NCI-H1694 treated with DMSO at 0.1 percent for 48 hours (cell line): Measurements from ENCODE around the gene HDDC3.

ENCODE experiments used
- DNase-seq: peaks from one replicate; lab custom pipeline; 2025; lab: John Stamatoyannopoulos, UW

The HDDC3 gene

GRCh38 chr15:90891346-90891949, 40.9 kb downstream of the HDDC3 start:
- no peak for DNase-seq

GRCh38 chr15:90890839-90891238, 41.5 kb downstream of the HDDC3 start:
- DNase-seq = no peak

- DNase-seq = no peak
Measured at GRCh38 chr15:90889736-90890456, 42.5 kb downstream of the HDDC3 start.

GRCh38 chr15:90889313-90889730, 43.0 kb downstream of the HDDC3 start:
- no peak for DNase-seq

GRCh38 chr15:90887037-90887481, 45.3 kb downstream of the HDDC3 start:
- DNase-seq = no peak

- no peak for DNase-seq
Measured at GRCh38 chr15:90886291-90886614, 46.1 kb downstream of the HDDC3 start.

- no peak for DNase-seq
Measured at GRCh38 chr15:90885432-90886290, 46.7 kb downstream of the HDDC3 start.

GRCh38 chr15:90884719-90885431, 47.5 kb downstream of the HDDC3 start:
- DNase-seq = no peak

GRCh38 chr15:90883976-90884718, 48.2 kb downstream of the HDDC3 start, which contains the start of gene FES:
Gene FES, plus strand, starts transcription at chr15:90884504. Its CDS starts 542 bp downstream, at chr15:90885046.
- no peak for DNase-seq

GRCh38 chr15:90883526-90883975, 48.8 kb downstream of the HDDC3 start:
- no peak for DNase-seq

GRCh38 chr15:90882781-90883525, 49.4 kb downstream of the HDDC3 start:
- DNase-seq = no peak

GRCh38 chr15:90881978-90882721, 50.2 kb downstream of the HDDC3 start:
- DNase-seq = no peak

- no peak for DNase-seq
Measured at GRCh38 chr15:90881181-90881977, 51.0 kb downstream of the HDDC3 start.

GRCh38 chr15:90880381-90881145, 51.8 kb downstream of the HDDC3 start:
- DNase-seq = no peak
